Measurements from ENCODE around the gene SEM1. TPM values are rescaled to one million over a fixed set of nuclear protein-coding genes. Genes with fewer than 3 reads are reported as not detected.

SEM1 gene
- total RNA-seq, 1 donor from 2014 or later = 60.4 TPM

DNA sequence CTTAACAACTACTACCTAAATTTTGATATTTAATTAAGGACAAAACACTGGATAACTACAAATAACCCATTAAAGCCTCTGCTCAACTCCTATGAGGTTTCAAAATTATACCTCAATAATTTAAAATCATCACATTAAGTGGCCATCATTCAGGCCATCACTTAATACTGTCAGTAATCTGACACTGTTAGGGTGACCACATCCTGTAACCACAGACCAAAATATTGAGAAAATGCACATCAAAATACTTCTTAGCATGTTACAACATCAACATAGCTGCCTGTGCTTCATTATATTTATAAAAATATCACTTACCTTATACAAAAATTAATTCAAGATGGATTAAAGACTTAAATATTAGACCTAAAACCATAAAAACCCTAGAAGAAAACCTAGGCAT lies 23.3 kb downstream of the SEM1 start:
- Mint-ChIP-seq H3K4me1 (ENCODE audit: unreplicated experiment) (peaks cover 4% of the 10 kb centered on the region), H3K27ac (ENCODE audit: unreplicated experiment) (no peak overlapping the region), H3K4me3 (ENCODE audit: unreplicated experiment) (no peak overlapping the region), H3K9me3 (ENCODE audit: unreplicated experiment) (no peaks in the 10 kb centered on the region), H3K36me3 (ENCODE audit: low read depth, unreplicated experiment) (peaks cover 26% of the 10 kb centered on the region), H3K27me3 (ENCODE audit: unreplicated experiment) (peaks cover 4% of the 10 kb centered on the region)
- no peak for DNase-seq (ENCODE audit: low spot score)
- TF ChIP-seq, protein P1, sequence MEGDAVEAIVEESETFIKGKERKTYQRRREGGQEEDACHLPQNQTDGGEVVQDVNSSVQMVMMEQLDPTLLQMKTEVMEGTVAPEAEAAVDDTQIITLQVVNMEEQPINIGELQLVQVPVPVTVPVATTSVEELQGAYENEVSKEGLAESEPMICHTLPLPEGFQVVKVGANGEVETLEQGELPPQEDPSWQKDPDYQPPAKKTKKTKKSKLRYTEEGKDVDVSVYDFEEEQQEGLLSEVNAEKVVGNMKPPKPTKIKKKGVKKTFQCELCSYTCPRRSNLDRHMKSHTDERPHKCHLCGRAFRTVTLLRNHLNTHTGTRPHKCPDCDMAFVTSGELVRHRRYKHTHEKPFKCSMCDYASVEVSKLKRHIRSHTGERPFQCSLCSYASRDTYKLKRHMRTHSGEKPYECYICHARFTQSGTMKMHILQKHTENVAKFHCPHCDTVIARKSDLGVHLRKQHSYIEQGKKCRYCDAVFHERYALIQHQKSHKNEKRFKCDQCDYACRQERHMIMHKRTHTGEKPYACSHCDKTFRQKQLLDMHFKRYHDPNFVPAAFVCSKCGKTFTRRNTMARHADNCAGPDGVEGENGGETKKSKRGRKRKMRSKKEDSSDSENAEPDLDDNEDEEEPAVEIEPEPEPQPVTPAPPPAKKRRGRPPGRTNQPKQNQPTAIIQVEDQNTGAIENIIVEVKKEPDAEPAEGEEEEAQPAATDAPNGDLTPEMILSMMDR (IDR thresholded peaks at IDR 0.05; ENCODE audit: unreplicated experiment) = no peak

DNA sequence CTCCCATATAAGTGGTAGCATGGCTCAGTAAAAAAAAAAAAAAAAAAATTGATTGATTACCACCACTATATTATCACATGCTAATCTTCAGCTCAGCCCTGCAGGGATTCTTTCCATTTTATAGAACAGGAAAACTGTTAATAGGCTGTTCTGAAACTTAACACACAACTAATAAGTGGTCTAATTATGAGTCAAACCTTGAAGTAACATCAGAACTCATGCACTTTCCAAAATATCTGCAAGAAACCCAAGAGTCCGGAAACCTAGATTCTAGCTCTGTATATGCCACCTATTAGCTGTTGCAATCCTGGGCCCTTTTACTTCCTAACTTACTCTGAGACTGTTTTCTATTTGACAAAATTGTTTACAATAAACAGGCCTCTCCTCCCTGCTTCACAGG lies 23.9 kb downstream of the SEM1 start:
- H3K27me3 Mint-ChIP-seq (ENCODE audit: unreplicated experiment) = peaks cover 4% of the 10 kb centered on the region
- peaks cover 4% of the 10 kb centered on the region for H3K4me1 Mint-ChIP-seq (ENCODE audit: unreplicated experiment)
- no peaks in the 10 kb centered on the region for H3K9me3 Mint-ChIP-seq (ENCODE audit: unreplicated experiment)
- TF ChIP-seq, protein P1 (IDR thresholded peaks at IDR 0.05; ENCODE audit: unreplicated experiment) = no peak
- DNase-seq (ENCODE audit: low spot score) = no peak
- H3K36me3 Mint-ChIP-seq (ENCODE audit: low read depth, unreplicated experiment) = peaks cover 30% of the 10 kb centered on the region
- no peak overlapping the region for H3K4me3 Mint-ChIP-seq (ENCODE audit: unreplicated experiment)
- no peak overlapping the region for H3K27ac Mint-ChIP-seq (ENCODE audit: unreplicated experiment)

DNA sequence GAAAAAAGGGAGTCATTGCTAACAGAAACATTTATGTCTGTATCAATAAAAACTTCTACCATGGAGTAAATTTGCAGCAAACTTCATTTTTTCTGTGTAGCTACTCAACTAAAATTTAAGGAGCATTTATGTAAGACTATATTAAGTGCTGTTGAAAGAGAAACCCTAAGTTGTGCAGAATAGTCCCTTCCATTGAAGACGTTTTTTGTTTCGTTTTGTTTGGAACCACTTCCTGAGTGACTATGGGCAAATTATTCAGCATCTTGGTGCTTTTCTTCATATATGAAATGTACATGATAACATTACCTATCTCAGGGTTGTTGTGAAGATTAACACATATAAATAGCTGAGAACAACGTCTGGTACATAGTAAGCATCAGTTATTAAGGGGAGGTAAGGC lies 24.3 kb downstream of the SEM1 start:
- Mint-ChIP-seq H3K4me1 (ENCODE audit: unreplicated experiment) (peaks cover 4% of the 10 kb centered on the region), H3K4me3 (ENCODE audit: unreplicated experiment) (no peak overlapping the region), H3K27me3 (ENCODE audit: unreplicated experiment) (peaks cover 4% of the 10 kb centered on the region), H3K27ac (ENCODE audit: unreplicated experiment) (no peak overlapping the region), H3K9me3 (ENCODE audit: unreplicated experiment) (no peaks in the 10 kb centered on the region), H3K36me3 (ENCODE audit: low read depth, unreplicated experiment) (peaks cover 30% of the 10 kb centered on the region)
- no peak for DNase-seq (ENCODE audit: low spot score)
- TF ChIP-seq, protein P1 (IDR thresholded peaks at IDR 0.05; ENCODE audit: unreplicated experiment) = no peak

DNA sequence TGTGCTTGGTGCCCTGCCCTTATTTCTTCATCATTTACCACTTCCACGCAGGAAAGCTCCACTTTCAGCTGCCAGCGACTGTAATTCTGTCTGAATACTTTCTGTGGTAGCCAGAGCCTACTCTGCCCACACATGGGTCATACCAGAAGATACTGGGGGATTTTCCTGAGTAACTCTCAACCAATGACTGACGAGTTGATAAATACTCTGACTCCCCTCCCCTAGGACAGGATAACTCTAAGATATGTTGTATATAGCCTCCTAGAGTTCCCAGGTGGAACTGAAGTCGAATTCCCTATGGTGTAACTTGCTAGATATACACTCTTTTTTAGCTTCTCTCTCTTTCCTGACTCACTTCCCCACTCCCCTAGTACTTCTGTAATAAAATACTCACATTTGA lies 29.8 kb downstream of the SEM1 start:
- Mint-ChIP-seq H3K27me3 (ENCODE audit: unreplicated experiment) (peaks cover 4% of the 10 kb centered on the region), H3K27ac (ENCODE audit: unreplicated experiment) (no peak overlapping the region), H3K36me3 (ENCODE audit: low read depth, unreplicated experiment) (peaks cover 26% of the 10 kb centered on the region), H3K9me3 (ENCODE audit: unreplicated experiment) (no peaks in the 10 kb centered on the region), H3K4me1 (ENCODE audit: unreplicated experiment) (peaks cover 5% of the 10 kb centered on the region), H3K4me3 (ENCODE audit: unreplicated experiment) (no peak overlapping the region)
- no peak for DNase-seq (ENCODE audit: low spot score)
- TF ChIP-seq, protein P1 (IDR thresholded peaks at IDR 0.05; ENCODE audit: unreplicated experiment) = no peak

DNA sequence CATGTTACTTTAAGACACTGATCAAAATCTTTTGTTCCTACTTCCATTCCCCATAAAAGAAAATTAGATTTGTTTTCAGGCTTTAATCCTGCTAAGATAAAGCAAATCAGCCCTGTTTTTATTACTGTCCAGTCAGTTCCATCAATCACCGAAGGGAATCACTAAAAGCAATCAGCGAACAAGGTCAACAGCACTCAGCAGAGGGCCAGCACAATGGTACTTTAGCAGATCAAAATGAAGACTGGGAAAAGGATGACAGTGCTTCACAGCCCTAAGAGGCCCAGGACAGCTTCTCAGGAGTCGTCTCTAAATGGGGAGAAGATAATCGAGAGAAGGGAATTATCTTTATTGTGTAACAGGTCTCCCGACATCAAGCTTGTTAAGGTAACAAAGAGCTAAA lies 32.7 kb downstream of the SEM1 start:
- H3K36me3 Mint-ChIP-seq (ENCODE audit: low read depth, unreplicated experiment) = peaks cover 5% of the 10 kb centered on the region
- peaks cover 5% of the 10 kb centered on the region for H3K4me1 Mint-ChIP-seq (ENCODE audit: unreplicated experiment)
- no peak for DNase-seq (ENCODE audit: low spot score)
- peaks cover 2% of the 10 kb centered on the region for H3K27me3 Mint-ChIP-seq (ENCODE audit: unreplicated experiment)
- no peaks in the 10 kb centered on the region for H3K9me3 Mint-ChIP-seq (ENCODE audit: unreplicated experiment)
- TF ChIP-seq, protein P1 (IDR thresholded peaks at IDR 0.05; ENCODE audit: unreplicated experiment) = no peak
- no peak overlapping the region for H3K4me3 Mint-ChIP-seq (ENCODE audit: unreplicated experiment)
- H3K27ac Mint-ChIP-seq (ENCODE audit: unreplicated experiment) = no peak overlapping the region

Measured in endothelial cell (in vitro differentiated cells).